ENCODE data around the gene MRPS34. TPM values are rescaled to one million over a fixed set of nuclear protein-coding genes. Genes with fewer than 3 reads are reported as not detected.

The MRPS34 gene
- total and polyA plus RNA-seq, 7 donors = 56.3 to 172 (median 75.1) TPM

DNA sequence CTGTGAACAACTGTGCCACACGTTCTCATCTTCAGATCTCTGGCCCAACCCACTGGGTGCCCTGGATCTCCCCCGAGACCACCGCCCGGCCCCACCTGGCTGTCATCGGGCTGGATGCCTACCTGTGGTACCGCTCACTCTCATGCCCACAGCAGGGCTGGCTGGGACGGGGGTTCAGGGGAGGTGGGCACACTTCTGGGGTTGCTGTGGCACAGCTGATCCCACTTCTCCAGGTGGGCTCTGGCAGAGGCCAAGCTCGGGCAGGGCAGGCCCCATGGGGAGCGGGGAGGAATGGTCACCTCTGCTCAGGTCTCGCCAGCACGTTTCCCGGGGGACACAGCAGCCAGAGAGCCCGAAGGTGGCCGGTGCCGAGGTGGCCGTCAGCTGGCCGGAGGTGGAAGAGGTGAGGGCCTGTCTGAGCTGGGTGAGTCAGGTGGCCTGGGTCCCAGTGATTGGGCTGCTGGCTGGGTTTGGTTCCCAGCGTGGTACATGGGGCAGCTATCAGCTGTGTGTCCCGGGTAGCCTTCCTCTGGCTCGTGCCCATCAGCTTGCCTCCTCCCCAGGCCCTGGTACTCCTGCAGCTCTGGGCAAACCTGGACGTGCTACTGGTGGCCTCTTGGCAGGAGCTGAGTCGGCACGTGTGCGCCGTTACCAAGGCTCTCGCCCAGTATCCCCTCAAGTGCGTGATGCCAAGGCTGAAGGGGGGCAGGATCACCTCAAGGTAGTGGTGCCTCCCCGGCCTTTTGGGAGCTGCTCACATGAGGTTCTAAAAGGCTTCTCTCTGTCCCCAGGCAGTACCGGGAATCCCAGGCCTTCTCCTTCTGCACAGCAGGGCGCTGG is 2.3 kb upstream of the MRPS34 start:
- Histone ChIP-seq H3K27ac (no peak overlapping the region), H3K27me3 (ENCODE audit: insufficient read depth in 3 of 3, low read length in 2 of 3) (no peaks in the 10 kb centered on the region), H3K36me3 (ENCODE audit: insufficient read depth in 1 of 2, low read depth in 1 of 2) (peaks cover 0 to 53% of the 10 kb centered on the region in 2 donors), H3K4me3 (no peak overlapping the region), H3K4me1 (peaks cover 23% of the 10 kb centered on the region), H3K9me3 (no peaks in the 10 kb centered on the region)
- TF ChIP-seq, protein P1, sequence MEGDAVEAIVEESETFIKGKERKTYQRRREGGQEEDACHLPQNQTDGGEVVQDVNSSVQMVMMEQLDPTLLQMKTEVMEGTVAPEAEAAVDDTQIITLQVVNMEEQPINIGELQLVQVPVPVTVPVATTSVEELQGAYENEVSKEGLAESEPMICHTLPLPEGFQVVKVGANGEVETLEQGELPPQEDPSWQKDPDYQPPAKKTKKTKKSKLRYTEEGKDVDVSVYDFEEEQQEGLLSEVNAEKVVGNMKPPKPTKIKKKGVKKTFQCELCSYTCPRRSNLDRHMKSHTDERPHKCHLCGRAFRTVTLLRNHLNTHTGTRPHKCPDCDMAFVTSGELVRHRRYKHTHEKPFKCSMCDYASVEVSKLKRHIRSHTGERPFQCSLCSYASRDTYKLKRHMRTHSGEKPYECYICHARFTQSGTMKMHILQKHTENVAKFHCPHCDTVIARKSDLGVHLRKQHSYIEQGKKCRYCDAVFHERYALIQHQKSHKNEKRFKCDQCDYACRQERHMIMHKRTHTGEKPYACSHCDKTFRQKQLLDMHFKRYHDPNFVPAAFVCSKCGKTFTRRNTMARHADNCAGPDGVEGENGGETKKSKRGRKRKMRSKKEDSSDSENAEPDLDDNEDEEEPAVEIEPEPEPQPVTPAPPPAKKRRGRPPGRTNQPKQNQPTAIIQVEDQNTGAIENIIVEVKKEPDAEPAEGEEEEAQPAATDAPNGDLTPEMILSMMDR (IDR thresholded peaks at IDR 0.05) = no peak
- DNase-seq = peak; percentile 12 to 65
- WGBS, 3 donors = 81 to 89% (median 84%) methylated on average over 29 to 30 of the region's 30 CpGs
- ATAC-seq = no peak
- intact Hi-C loops (cut with DNase I) = loop anchor here in 1 of 2 donors (10.0 kb wide), 1 partner anchor 170 kb away; the partner anchor contains the start of gene MSRB1

- Histone ChIP-seq H3K36me3 (ENCODE audit: insufficient read depth in 1 of 2, low read depth in 1 of 2) (peaks cover 0 to 45% of the 10 kb centered on the region in 2 donors), H3K4me3 (peak overlapping the region; percentile 76), H3K9me3 (no peaks in the 10 kb centered on the region), H3K27ac (peak overlapping the region; percentile 90), H3K27me3 (ENCODE audit: insufficient read depth in 3 of 3, low read length in 2 of 3) (no peaks in the 10 kb centered on the region), H3K4me1 (peaks cover 18% of the 10 kb centered on the region)
- TF ChIP-seq, protein P1 (IDR thresholded peaks at IDR 0.05) = no peak
- DNase-seq (peak in 1 of 2 donors; percentile 12), ATAC-seq (no peak)
- 82 to 87% (median 86%) methylated on average over 7 of the region's 7 CpGs for whole genome bisulfite sequencing, 3 donors
- intact Hi-C loops (cut with DNase I) = loop anchor here (5.0 to 10.0 kb wide), 2 partner anchors 67 to 170 kb away; partner anchors contain the start of genes MAPK8IP3 (in 1 of the 2) and MSRB1 (in 1 of the 2)
Measured at GRCh38 chr16:1774448-1774780, 1.5 kb upstream of the MRPS34 start.

DNA sequence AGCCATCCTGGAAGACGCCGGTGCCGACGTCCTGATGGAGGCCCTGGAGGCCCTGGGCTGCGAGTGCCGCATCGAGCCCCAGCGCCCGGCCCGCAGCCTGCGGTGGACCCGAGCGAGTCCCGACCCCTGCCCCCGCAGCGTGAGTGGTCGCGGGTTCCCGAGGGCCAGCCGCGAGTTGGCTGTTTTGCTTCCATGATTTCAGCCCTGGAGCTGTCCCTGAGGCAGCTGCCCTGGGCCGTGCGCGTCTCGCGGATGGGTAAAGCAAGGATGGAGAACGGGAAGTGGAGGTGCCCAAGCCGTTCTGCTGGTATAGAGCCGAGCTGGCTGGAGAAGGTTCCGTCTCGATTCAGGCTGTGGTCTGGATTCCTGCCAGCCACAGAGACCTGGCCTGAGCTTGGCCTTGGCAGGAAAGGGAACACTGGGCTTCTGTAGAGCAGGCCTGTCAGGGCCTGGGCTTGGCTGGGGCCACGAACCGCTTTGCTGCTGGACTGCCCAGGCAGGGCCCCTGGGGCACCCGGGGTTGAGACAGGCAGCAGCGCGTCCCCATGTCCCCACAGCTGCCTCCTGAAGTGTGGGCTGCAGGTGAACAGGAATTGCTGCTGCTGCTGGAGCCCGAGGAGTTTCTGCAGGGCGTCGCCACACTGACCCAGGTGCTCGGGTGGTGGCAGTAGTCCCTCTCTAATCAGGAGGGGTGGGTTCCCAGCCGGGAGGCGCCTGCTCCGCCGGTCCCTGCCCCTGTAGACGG is 941 bp upstream of the MRPS34 start:
- intact Hi-C loops (cut with DNase I) = loop anchor here (5.0 to 10.0 kb wide), 2 partner anchors 67 to 171 kb away; partner anchors contain the start of genes MAPK8IP3 (in 1 of the 2) and MSRB1 (in 1 of the 2)

DNA sequence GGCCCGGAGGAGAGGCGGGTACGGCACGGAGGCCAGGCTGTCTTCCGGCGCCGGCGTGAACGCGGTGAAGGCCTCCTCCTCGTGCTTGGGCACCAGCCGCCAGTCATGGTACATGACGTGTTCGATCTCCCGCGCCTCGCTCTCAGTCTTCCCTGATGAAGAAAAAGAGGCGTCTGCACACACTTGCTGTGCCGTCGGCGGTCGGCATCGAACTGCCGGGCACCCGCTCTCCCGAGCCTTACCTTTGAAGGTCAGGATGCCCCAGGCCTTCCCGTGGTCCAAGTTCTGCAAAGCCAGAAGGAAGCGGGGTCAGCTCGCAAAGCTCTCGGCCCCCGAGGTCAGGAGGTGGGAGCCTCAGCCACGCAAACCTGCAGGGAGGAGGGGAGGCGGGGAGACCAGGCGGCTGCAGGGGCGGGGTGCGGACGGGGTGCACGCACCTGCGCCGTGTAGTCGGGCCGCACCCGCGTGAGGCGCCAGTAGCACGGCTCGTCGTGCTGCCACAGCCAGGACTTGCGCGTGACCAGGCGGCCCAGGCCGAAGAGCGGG is 499 bp downstream of the MRPS34 start, which contains the start of gene EME2:
TSS of gene EME2 (plus strand) at position 449 of the 546 bp plus-strand sequence. CDS start 418 bp downstream, outside the sequence.
- no peaks in the 10 kb centered on the region for H3K9me3 ChIP-seq
- TF ChIP-seq, protein P1 (IDR thresholded peaks at IDR 0.05) = no peak
- H3K4me3 ChIP-seq = peak within 1 kb of the TSS; percentile 76
- DNase-seq (peak in 1 of 2 donors; percentile 61), ATAC-seq (peak; percentile 7 to 13 (median 11))
- H3K27me3 ChIP-seq (ENCODE audit: insufficient read depth in 3 of 3, low read length in 2 of 3) = no peaks in the 10 kb centered on the region
- peak within 1 kb of the TSS; percentile 90 for H3K27ac ChIP-seq
- H3K4me1 ChIP-seq = peaks cover 18% of the 10 kb centered on the region
- intact Hi-C loops (cut with DNase I) = loop anchor here (5.0 to 10.0 kb wide), 2 partner anchors 65 to 172 kb away; partner anchors contain the start of genes MAPK8IP3 (in 1 of the 2) and MSRB1 (in 1 of the 2)
- 0 to 1% (median 1%) methylated on average over 43 to 53 of the region's 53 CpGs for WGBS, 3 donors
- peaks cover under 1 to 48% of the 10 kb centered on the region in 2 donors for H3K36me3 ChIP-seq (ENCODE audit: insufficient read depth in 1 of 2, low read depth in 1 of 2)

More for the DNA sequence above, 941 bp upstream of the MRPS34 start:
- DNase-seq (peak; percentile 33 to 68), ATAC-seq (peak in 1 of 4 donors; percentile 11)
- peaks cover 0 to 47% of the 10 kb centered on the region in 2 donors for H3K36me3 ChIP-seq (ENCODE audit: insufficient read depth in 1 of 2, low read depth in 1 of 2)
- H3K9me3 ChIP-seq = no peaks in the 10 kb centered on the region
- peaks cover 18% of the 10 kb centered on the region for H3K4me1 ChIP-seq
- 13 to 22% (median 15%) methylated on average over 31 to 45 of the region's 45 CpGs for WGBS, 3 donors
- H3K4me3 ChIP-seq = peak overlapping the region; percentile 76
- H3K27me3 ChIP-seq (ENCODE audit: insufficient read depth in 3 of 3, low read length in 2 of 3) = no peaks in the 10 kb centered on the region
- TF ChIP-seq, protein P1 (IDR thresholded peaks at IDR 0.05) = no peak
- peak overlapping the region; percentile 90 for H3K27ac ChIP-seq
